GM12872 (cell line): ENCODE results near the gene PDZD2.

Experiments
- CTCF ChIP-seq: IDR thresholded peaks from 3 replicates; pipeline ENCODE4 v1.5.1; 2011; ENCODE audit warnings: low read depth, mild to moderate bottlenecking, low read length, moderate library complexity; ENCODE audit not compliant: insufficient read depth

Gene PDZD2

GRCh38 chr5:31861601-31862000 lies 222.7 kb downstream of the PDZD2 start:
- TF ChIP-seq CTCF, result no peak

- no peak for TF ChIP-seq CTCF
Measured at GRCh38 chr5:31863991-31864411, 225.1 kb downstream of the PDZD2 start.

- TF ChIP-seq CTCF, result no peak
Measured at GRCh38 chr5:31866166-31866565, 227.2 kb downstream of the PDZD2 start.

GRCh38 chr5:31867219-31867618 lies 228.3 kb downstream of the PDZD2 start:
- no peak for TF ChIP-seq CTCF

- no peak for TF ChIP-seq CTCF
Measured at GRCh38 chr5:31880449-31880848, 241.5 kb downstream of the PDZD2 start.

GRCh38 chr5:31884896-31885295 lies 246.0 kb downstream of the PDZD2 start:
- TF ChIP-seq CTCF, result no peak

- no peak for TF ChIP-seq CTCF
Measured at GRCh38 chr5:31886206-31886605, 247.3 kb downstream of the PDZD2 start.

GRCh38 chr5:31887556-31887955 lies 248.6 kb downstream of the PDZD2 start:
- TF ChIP-seq CTCF, result no peak
